Panc1 (cell line): ENCODE data around the gene ALOXE3.

Experiments used
- CTCF ChIP-seq: fragments of 450-650 bp; IDR thresholded peaks from 2 replicates; pipeline ENCODE4 v1.5.1; 2017; ENCODE audit warnings: mild to moderate bottlenecking
- POLR2AphosphoS5 ChIP-seq: IDR thresholded peaks from 2 replicates; pipeline ENCODE4 v1.6.1; 2012; ENCODE audit warnings: mild to moderate bottlenecking, low read depth, low read length, moderate library complexity
- REST ChIP-seq, 2 experiments: IDR thresholded peaks; 2 replicates each; pipeline ENCODE4 v1.6.1; 2011 to 2012; ENCODE audit warnings: low read depth in 2 of 2, control low read depth in 1 of 2, low read length in 1 of 2, mild to moderate bottlenecking in 1 of 2, moderate library complexity in 1 of 2; ENCODE audit not compliant: insufficient read depth in 1 of 2

- TF ChIP-seq POLR2AphosphoS5: no peak
- TF ChIP-seq CTCF: no peak
- TF ChIP-seq REST (IDR thresholded peaks at IDR 0.05; ENCODE audit: insufficient read depth in 1 of 2, low read depth in 2 of 2, low read length in 1 of 2): no peak
These were observed 33.9 kb upstream of the ALOXE3 start, which contains the start of gene PER1 for GRCh38 chr17:8152112-8152775.
